Body of pancreas (tissue), 4 donors: Measurements from ENCODE around the gene HOXC6.

Experiments
- POLR2A ChIP-seq, 3 donors: fragments of 450-650 bp; IDR thresholded peaks; one replicate each; pipeline ENCODE4 v1.6.1; 2016; ENCODE audit warnings: antibody characterized with exemption in 3 of 3, mild to moderate bottlenecking in 2 of 3
- TF ChIP-seq, protein P1 (sequence below), 7 experiments: fragments of 450-650 bp in 4 of 7; fragments of 200-600 bp in 3 of 7; sonication (generic) in 3 of 7; IDR thresholded peaks; one replicate each; pipeline ENCODE4 v1.5.1; 2016 to 2019; ENCODE audit warnings: antibody characterized with exemption in 7 of 7

DNA sequence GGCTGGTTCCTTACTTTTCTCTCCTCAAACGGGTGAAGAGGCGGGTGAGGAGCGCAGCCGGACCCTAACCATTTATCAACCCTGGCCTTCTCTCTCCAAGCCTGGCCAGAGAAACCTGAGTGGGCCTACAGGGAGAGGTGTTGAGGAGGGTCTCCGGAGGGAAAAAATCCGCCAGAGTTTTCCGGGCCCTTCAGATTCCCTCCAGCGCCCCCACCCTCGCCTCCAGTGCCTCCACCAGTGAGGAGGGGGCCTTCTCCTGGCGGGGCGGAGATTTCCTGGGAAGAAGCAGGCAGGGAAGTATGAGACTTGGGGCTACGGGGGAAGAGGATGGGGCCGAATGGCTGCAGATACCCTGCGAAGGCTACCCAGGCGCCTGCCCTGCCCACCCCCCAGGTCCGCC, 3.2 kb downstream of the HOXC6 start:
- TF ChIP-seq, protein P1, sequence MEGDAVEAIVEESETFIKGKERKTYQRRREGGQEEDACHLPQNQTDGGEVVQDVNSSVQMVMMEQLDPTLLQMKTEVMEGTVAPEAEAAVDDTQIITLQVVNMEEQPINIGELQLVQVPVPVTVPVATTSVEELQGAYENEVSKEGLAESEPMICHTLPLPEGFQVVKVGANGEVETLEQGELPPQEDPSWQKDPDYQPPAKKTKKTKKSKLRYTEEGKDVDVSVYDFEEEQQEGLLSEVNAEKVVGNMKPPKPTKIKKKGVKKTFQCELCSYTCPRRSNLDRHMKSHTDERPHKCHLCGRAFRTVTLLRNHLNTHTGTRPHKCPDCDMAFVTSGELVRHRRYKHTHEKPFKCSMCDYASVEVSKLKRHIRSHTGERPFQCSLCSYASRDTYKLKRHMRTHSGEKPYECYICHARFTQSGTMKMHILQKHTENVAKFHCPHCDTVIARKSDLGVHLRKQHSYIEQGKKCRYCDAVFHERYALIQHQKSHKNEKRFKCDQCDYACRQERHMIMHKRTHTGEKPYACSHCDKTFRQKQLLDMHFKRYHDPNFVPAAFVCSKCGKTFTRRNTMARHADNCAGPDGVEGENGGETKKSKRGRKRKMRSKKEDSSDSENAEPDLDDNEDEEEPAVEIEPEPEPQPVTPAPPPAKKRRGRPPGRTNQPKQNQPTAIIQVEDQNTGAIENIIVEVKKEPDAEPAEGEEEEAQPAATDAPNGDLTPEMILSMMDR (IDR thresholded peaks at IDR 0.05) = no peak
- no peak for TF ChIP-seq POLR2A (IDR thresholded peaks at IDR 0.05)
